ENCODE measurements around the gene DNAJC17. TPM values are rescaled to one million over a fixed set of nuclear protein-coding genes. Genes with fewer than 3 reads are reported as not detected.

The DNAJC17 gene
- total RNA-seq, 4 donors from 2014 or later: 6.0 to 56.9 (median 22.3) TPM

DNA sequence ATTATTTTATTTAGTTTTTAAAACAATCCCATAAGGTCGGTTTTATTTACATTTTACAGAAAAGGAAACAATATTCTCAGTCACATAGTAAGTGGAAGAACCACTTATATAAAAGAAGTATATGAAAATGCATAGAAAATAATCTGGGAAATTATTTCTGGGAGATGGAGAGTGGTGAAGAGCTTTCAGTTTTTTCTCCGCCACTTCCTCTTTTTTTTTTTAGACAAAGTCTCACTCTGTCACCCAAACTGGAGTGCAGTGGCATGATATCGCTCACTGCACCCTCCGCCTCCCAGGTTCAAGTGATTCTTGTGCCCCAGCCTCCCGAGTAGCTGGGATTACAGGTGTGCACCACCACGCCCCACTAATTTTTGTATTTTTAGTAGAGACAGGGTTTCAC is 91.1 kb downstream of the DNAJC17 start:
- intact Hi-C loops (cut with DNase I; ENCODE audit: low total_unique reads) (no loop called here), in situ Hi-C loops (cut with MboI; ENCODE audit: low pct_ligation_motif_present in 1 of 4, low pct_unique_long_range_greater_than_20kb in 1 of 4, low sequenced_read_pairs in 3 of 4) (no loop called here)
- Histone ChIP-seq H3K27ac (no peak overlapping the region), H3K4me1 (no peaks in the 10 kb centered on the region), H3K9me3 (no peaks in the 10 kb centered on the region), H3K27me3 (no peaks in the 10 kb centered on the region), H3K36me3 (no peaks in the 10 kb centered on the region), H3K4me3 (no peak overlapping the region)
- no peak for TF ChIP-seq POLR2A (IDR thresholded peaks at IDR 0.05)
- no peak for TF ChIP-seq POLR2AphosphoS5 (IDR thresholded peaks at IDR 0.05)
- no peak for TF ChIP-seq EP300 (IDR thresholded peaks at IDR 0.05; ENCODE audit: low read depth)
- TF ChIP-seq, protein P1, sequence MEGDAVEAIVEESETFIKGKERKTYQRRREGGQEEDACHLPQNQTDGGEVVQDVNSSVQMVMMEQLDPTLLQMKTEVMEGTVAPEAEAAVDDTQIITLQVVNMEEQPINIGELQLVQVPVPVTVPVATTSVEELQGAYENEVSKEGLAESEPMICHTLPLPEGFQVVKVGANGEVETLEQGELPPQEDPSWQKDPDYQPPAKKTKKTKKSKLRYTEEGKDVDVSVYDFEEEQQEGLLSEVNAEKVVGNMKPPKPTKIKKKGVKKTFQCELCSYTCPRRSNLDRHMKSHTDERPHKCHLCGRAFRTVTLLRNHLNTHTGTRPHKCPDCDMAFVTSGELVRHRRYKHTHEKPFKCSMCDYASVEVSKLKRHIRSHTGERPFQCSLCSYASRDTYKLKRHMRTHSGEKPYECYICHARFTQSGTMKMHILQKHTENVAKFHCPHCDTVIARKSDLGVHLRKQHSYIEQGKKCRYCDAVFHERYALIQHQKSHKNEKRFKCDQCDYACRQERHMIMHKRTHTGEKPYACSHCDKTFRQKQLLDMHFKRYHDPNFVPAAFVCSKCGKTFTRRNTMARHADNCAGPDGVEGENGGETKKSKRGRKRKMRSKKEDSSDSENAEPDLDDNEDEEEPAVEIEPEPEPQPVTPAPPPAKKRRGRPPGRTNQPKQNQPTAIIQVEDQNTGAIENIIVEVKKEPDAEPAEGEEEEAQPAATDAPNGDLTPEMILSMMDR (IDR thresholded peaks at IDR 0.05): no peak
- DNase-seq: no peak
- WGBS, 2 donors (ENCODE audit: low coverage in 1 of 2): 75 to 84% methylated on average over 3 to 6 of the region's 6 CpGs

Small RNA genes lying within 50 kb of the gene (small RNA-seq; reads per million reads assigned to genes)
- 0 reads per million in 4 donors for gene SUMO2P15

Other genes starting within 250 kb of the DNAJC17 start
- 10 to 100 TPM; 31.0 to 53.1 (median 41.1) TPM for gene CCDC32, start 242.4 kb downstream of the DNAJC17 start, total RNA-seq
- 10 to 100 TPM in 1 of 4 donors, 1 to 10 TPM in 3; 6.7 to 19.3 (median 7.8) TPM for gene RPUSD2, start 238.2 kb downstream of the DNAJC17 start, total RNA-seq
- 1 to 10 TPM; 3.4 to 7.6 (median 3.9) TPM for gene KNL1, start 213.2 kb downstream of the DNAJC17 start, total RNA-seq
- 10 to 100 TPM in 1 of 4 donors, 1 to 10 TPM in 3; 1.1 to 31.6 (median 1.8) TPM for gene RAD51, start 112.3 kb downstream of the DNAJC17 start, total RNA-seq
- gene RMDN3, start 52.2 kb downstream of the DNAJC17 start, total RNA-seq: 100 to 1,000 TPM in 1 of 4 donors, 10 to 100 TPM in 3; 16.5 to 131 (median 32.7) TPM
- 10 to 100 TPM; 22.5 to 58.5 (median 46.5) TPM for gene GCHFR, start 43.4 kb downstream of the DNAJC17 start, total RNA-seq
- gene C15orf62, start 37.5 kb downstream of the DNAJC17 start, total RNA-seq: under 1 TPM in 2 of 4 donors, not detected in 2; 0.14 to 0.32 TPM
- 10 to 100 TPM; 61.2 to 91.6 (median 69.9) TPM for gene ZFYVE19, start 384 bp downstream of the DNAJC17 start, total RNA-seq
- 100 to 1,000 TPM in 3 of 4 donors, 10 to 100 TPM in 1; 19.5 to 256 (median 144) TPM for gene PPP1R14D, start 21.2 kb upstream of the DNAJC17 start, total RNA-seq
- gene SPINT1, start 36.6 kb upstream of the DNAJC17 start, total RNA-seq: 100 to 1,000 TPM; 285 to 729 (median 580) TPM
- gene RHOV, start 66.8 kb upstream of the DNAJC17 start, total RNA-seq: 1 to 10 TPM; 2.7 to 6.7 (median 4.0) TPM
- gene VPS18, start 87.0 kb upstream of the DNAJC17 start, total RNA-seq: 10 to 100 TPM; 18.3 to 58.7 (median 21.0) TPM
- gene DLL4, start 121.9 kb upstream of the DNAJC17 start, total RNA-seq: 10 to 100 TPM in 2 of 4 donors, 1 to 10 TPM in 2; 1.5 to 14.2 (median 10.2) TPM
- 1 to 10 TPM in 3 of 4 donors, under 1 TPM in 1; 0.60 to 6.7 (median 2.5) TPM for gene CHAC1, start 146.0 kb upstream of the DNAJC17 start, total RNA-seq